ENCODE data around the gene CMKLR1.

DNA sequence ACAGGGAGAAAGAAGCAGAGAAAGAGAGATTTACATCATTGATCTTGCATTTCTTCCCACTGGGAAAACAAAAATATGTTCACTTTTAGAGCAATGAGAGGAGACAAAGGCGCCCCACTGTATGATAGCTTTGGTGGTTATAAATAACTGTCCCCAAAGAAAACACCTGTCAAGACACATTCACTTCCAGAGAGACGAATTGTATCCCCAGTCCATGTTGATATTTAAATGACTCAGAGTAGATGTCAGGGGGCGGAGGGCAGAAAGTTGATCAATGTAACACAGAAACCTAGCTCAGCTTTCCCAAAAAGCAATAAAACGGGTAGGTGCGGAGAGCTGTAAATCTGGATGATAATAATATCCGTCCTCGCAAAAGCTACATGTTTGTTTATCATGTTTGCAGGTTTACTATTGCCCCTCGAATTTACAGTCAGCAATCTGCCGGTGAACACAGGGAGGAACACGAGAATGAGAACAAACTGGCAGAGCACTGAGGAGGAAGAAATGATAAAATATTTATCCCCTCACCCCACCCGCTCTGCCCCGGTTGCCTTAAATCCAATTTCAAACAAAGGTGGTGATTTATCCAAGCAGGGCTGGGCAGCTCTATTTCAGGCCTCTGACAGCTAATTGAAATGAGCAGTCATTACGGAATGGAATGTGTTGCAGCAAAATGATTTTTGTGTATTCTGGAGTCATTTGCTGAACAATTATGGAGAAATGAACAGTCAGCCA is 84.4 kb downstream of the CMKLR1 start:
- TF ChIP-seq CTCF (IDR thresholded peaks at IDR 0.05; ENCODE audit: low read length) (no peak), EZH2phosphoT487 (IDR thresholded peaks at IDR 0.05; ENCODE audit: low read length) (no peak), EZH2 (optimal IDR thresholded peaks at IDR 0.05; ENCODE audit: low read depth, low read length) (no peak)

Data from MM.1S (cell line).